Mesothelial cell of epicardium (in vitro differentiated cells): ENCODE data around the gene NCF2. TPM values are rescaled to one million over a fixed set of nuclear protein-coding genes. Genes with fewer than 3 reads are reported as not detected.

Experiments
- DNase-seq, 2 experiments: peaks; one replicate each; pipeline ENCODE4 v3.0.0; 2021; ENCODE audit warnings: low spot score in 2 of 2; ENCODE audit not compliant: unreplicated experiment in 2 of 2
- H3K27ac Mint-ChIP-seq: 2 replicates; pipeline ENCODE4 v1.8.0; 2021; ENCODE audit warnings: mixed read lengths
- H3K27me3 Mint-ChIP-seq: 2 replicates; pipeline ENCODE4 v1.8.0; 2021; ENCODE audit warnings: low read depth, mixed read lengths
- H3K36me3 Mint-ChIP-seq: 2 replicates; pipeline ENCODE4 v1.8.0; 2021; ENCODE audit warnings: mixed read lengths
- H3K4me1 Mint-ChIP-seq: 2 replicates; pipeline ENCODE4 v1.8.0; 2021; ENCODE audit warnings: mixed read lengths
- H3K4me3 Mint-ChIP-seq: 2 replicates; pipeline ENCODE4 v1.8.0; 2021; ENCODE audit warnings: mild to moderate bottlenecking, moderate library complexity, mixed read lengths
- H3K9me3 Mint-ChIP-seq: 2 replicates; pipeline ENCODE4 v1.8.0; 2021; ENCODE audit warnings: mixed read lengths
- CTCF ChIP-seq: fragments of 200-600 bp; sonication (generic); IDR thresholded peaks from one replicate; pipeline ENCODE4 v1.5.0; 2021; ENCODE audit warnings: antibody characterized with exemption; ENCODE audit not compliant: unreplicated experiment
- total RNA-seq: library from RNA; stranded (reverse); gene quantifications from 3 replicates; pipeline ENCODE4 v1.2.1, GENCODE V29; 2021

Gene NCF2
- total RNA-seq, 1 donor from 2014 or later = not detected

- DNase-seq = no peak
- Mint-ChIP-seq H3K27ac (peak overlapping the region; percentile 1), H3K9me3 (no peaks in the 10 kb centered on the region), H3K27me3 (no peaks in the 10 kb centered on the region), H3K36me3 (no peaks in the 10 kb centered on the region), H3K4me3 (no peak overlapping the region), H3K4me1 (peaks cover 12% of the 10 kb centered on the region)
- no peak for TF ChIP-seq CTCF
Measured at GRCh38 chr1:183568176-183569021, 21.9 kb downstream of the NCF2 start.

- peaks cover 14% of the 10 kb centered on the region for H3K4me1 Mint-ChIP-seq
- H3K27me3 Mint-ChIP-seq = no peaks in the 10 kb centered on the region
- no peak for DNase-seq
Measured at GRCh38 chr1:183567584-183567983, 22.7 kb downstream of the NCF2 start.

GRCh38 chr1:183566026-183566425 is 24.2 kb downstream of the NCF2 start:
- no peak for DNase-seq
- Mint-ChIP-seq H3K9me3 (no peaks in the 10 kb centered on the region), H3K4me1 (peaks cover 15% of the 10 kb centered on the region), H3K36me3 (no peaks in the 10 kb centered on the region), H3K4me3 (no peak overlapping the region), H3K27ac (no peak overlapping the region), H3K27me3 (no peaks in the 10 kb centered on the region)
- no peak for TF ChIP-seq CTCF

More at GRCh38 chr1:183567584-183567983, 22.7 kb downstream of the NCF2 start:
- TF ChIP-seq CTCF = no peak
- no peaks in the 10 kb centered on the region for H3K9me3 Mint-ChIP-seq
- H3K36me3 Mint-ChIP-seq = no peaks in the 10 kb centered on the region
- no peak overlapping the region for H3K4me3 Mint-ChIP-seq
- no peak overlapping the region for H3K27ac Mint-ChIP-seq

GRCh38 chr1:183565261-183565660 is 25.0 kb downstream of the NCF2 start:
- Mint-ChIP-seq H3K27ac (no peak overlapping the region), H3K4me1 (peaks cover 15% of the 10 kb centered on the region), H3K36me3 (no peaks in the 10 kb centered on the region), H3K4me3 (no peak overlapping the region), H3K27me3 (no peaks in the 10 kb centered on the region), H3K9me3 (no peaks in the 10 kb centered on the region)
- no peak for TF ChIP-seq CTCF
- no peak for DNase-seq

- H3K27ac Mint-ChIP-seq = no peak overlapping the region
- H3K4me1 Mint-ChIP-seq = peaks cover 7% of the 10 kb centered on the region
- no peaks in the 10 kb centered on the region for H3K9me3 Mint-ChIP-seq
- no peak for TF ChIP-seq CTCF
- no peaks in the 10 kb centered on the region for H3K27me3 Mint-ChIP-seq
- H3K4me3 Mint-ChIP-seq = no peak overlapping the region
- no peaks in the 10 kb centered on the region for H3K36me3 Mint-ChIP-seq
- no peak for DNase-seq
Measured at GRCh38 chr1:183562701-183563100, 27.6 kb downstream of the NCF2 start.
